Caco-2 (cell line): Measurements from ENCODE around the gene KDM2B. TPM values are rescaled to one million over a fixed set of nuclear protein-coding genes. Genes with fewer than 3 reads are reported as not detected.

Experiments used
- BruUV-seq: library from RNA; stranded (reverse); fragments of 400-500 nt; replicated peaks from 2 replicates; lab custom pipeline; 2021; lab: Mats Ljungman, UMichigan
- CTCF ChIA-PET: fragments of 300-600 bp; sonication (Branson Sonifier 250); formaldehyde crosslinking; loops from one replicate; lab custom pipeline; 2022; ENCODE audit warnings: antibody characterized with exemption; lab: Charles Lee
- POLR2A ChIA-PET: fragments of 300-600 bp; sonication (Branson Sonifier 250); formaldehyde crosslinking; loops from one replicate; lab custom pipeline; 2022; ENCODE audit warnings: antibody characterized with exemption; lab: Charles Lee
- DNase-seq, 2 experiments: peaks; one replicate each; pipeline versions ENCODE4 v3.0.0 to v3.0.0-alpha.2; 2020 to 2022
- H3K27me3 ChIP-seq: replicated peaks from 2 replicates; pipeline ENCODE4 v1.6.0; 2011; ENCODE audit warnings: low read length; ENCODE audit not compliant: control insufficient read depth, insufficient read depth
- H3K36me3 ChIP-seq: 2 replicates; pipeline ENCODE4 v1.5.1; 2011; ENCODE audit warnings: low read length; ENCODE audit not compliant: control insufficient read depth, insufficient read depth
- H3K4me1 ChIP-seq: fragments of 250-450 bp; sonication (Bioruptor Pico); 2 replicates; pipeline ENCODE4 v1.5.1; 2020; ENCODE audit warnings: mild to moderate bottlenecking
- H3K4me3 ChIP-seq: 2 replicates; pipeline ENCODE4 v1.5.1; 2011; ENCODE audit warnings: low read depth, mild to moderate bottlenecking, control low read depth, low read length
- H3K9me3 ChIP-seq: fragments of 250-450 bp; sonication (Bioruptor Pico); 2 replicates; pipeline ENCODE4 v1.5.1; 2020; ENCODE audit warnings: mild to moderate bottlenecking, moderate library complexity
- H3K27ac Mint-ChIP-seq: one replicate; pipeline ENCODE4 v1.8.0; 2022; ENCODE audit warnings: mixed read lengths; ENCODE audit not compliant: unreplicated experiment
- H3K27me3 Mint-ChIP-seq: one replicate; pipeline ENCODE4 v1.8.0; 2022; ENCODE audit warnings: mixed read lengths; ENCODE audit not compliant: insufficient read depth, unreplicated experiment
- H3K36me3 Mint-ChIP-seq: one replicate; pipeline ENCODE4 v1.8.0; 2022; ENCODE audit warnings: mild to moderate bottlenecking, mixed read lengths; ENCODE audit not compliant: insufficient read depth, unreplicated experiment
- H3K4me1 Mint-ChIP-seq: one replicate; pipeline ENCODE4 v1.8.0; 2022; ENCODE audit warnings: low read depth, mixed read lengths; ENCODE audit not compliant: unreplicated experiment
- H3K4me3 Mint-ChIP-seq: one replicate; pipeline ENCODE4 v1.8.0; 2022; ENCODE audit warnings: mild to moderate bottlenecking, moderate library complexity, mixed read lengths; ENCODE audit not compliant: unreplicated experiment
- H3K9me3 Mint-ChIP-seq: one replicate; pipeline ENCODE4 v1.8.0; 2022; ENCODE audit warnings: mixed read lengths; ENCODE audit not compliant: unreplicated experiment
- intact Hi-C: fragments of 100-400 bp; cut with micrococcal nuclease; formaldehyde crosslinking; loops from one replicate; pipeline ENCODE4 v1.10.0; 2022; ENCODE audit not compliant: unreplicated experiment
- total RNA-seq: library from RNA; stranded (reverse); gene quantifications from 2 replicates; pipeline ENCODE4 v1.2.3, GENCODE V29; 2022
- TF ChIP-seq, protein P1 (sequence below), 2 experiments: fragments of 200-600 bp in 1 of 2; IDR thresholded peaks; 1 replicate in 1 of 2; 2 replicates in 1 of 2; pipeline versions ENCODE4 v1.5.1 to v1.8.0; 2011 to 2022; ENCODE audit warnings: antibody characterized with exemption in 1 of 2, control low read depth in 1 of 2, inconsistent platforms in 1 of 2, low read depth in 1 of 2, low read length in 1 of 2, mild to moderate bottlenecking in 1 of 2, moderate library complexity in 1 of 2; ENCODE audit not compliant: insufficient read depth in 1 of 2, severe bottlenecking in 1 of 2, unreplicated experiment in 1 of 2

KDM2B gene
- total RNA-seq, 1 experiment from 2014 or later = 48.4 TPM

DNA sequence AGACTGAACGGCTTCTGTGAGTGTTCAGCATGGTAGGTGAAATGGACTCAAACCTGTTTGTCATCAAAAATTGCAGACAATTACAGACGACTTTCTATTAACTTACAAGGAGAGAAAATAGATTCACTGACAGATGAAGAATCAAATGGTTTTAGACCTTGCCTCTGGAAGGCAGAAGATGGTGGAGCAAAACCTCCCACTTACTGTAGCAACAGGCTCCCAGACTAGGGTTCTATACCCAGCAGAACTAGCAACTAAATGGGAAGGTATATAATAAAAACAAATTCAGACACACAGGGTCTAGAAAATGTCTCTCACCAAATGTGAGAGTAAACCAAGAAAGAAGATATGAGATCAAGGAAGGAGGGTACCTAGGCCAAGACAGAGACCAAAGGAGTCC is 144.1 kb downstream of the KDM2B start:
- no peak for DNase-seq
- ChIA-PET CTCF (interaction anchor here (0.6 kb wide), 1 partner anchor 367 kb away, joined by 5 read pairs; the partner anchor contains the start of gene SETD1B), POLR2A (no interaction called here)
- BruUV-seq = no TSS peak
- Mint-ChIP-seq H3K9me3 (peaks cover 18% of the 10 kb centered on the region), H3K27me3 (no peaks in the 10 kb centered on the region), H3K27ac (peak overlapping the region; percentile 35), H3K4me3 (no peak overlapping the region), H3K4me1 (no peaks in the 10 kb centered on the region), H3K36me3 (peaks cover 99% of the 10 kb centered on the region)
- H3K9me3 ChIP-seq = peaks cover 6% of the 10 kb centered on the region; the same call in 1 of the 2 replicates
- TF ChIP-seq, protein P1, sequence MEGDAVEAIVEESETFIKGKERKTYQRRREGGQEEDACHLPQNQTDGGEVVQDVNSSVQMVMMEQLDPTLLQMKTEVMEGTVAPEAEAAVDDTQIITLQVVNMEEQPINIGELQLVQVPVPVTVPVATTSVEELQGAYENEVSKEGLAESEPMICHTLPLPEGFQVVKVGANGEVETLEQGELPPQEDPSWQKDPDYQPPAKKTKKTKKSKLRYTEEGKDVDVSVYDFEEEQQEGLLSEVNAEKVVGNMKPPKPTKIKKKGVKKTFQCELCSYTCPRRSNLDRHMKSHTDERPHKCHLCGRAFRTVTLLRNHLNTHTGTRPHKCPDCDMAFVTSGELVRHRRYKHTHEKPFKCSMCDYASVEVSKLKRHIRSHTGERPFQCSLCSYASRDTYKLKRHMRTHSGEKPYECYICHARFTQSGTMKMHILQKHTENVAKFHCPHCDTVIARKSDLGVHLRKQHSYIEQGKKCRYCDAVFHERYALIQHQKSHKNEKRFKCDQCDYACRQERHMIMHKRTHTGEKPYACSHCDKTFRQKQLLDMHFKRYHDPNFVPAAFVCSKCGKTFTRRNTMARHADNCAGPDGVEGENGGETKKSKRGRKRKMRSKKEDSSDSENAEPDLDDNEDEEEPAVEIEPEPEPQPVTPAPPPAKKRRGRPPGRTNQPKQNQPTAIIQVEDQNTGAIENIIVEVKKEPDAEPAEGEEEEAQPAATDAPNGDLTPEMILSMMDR (IDR thresholded peaks at IDR 0.05; ENCODE audit: insufficient read depth in 1 of 2, low read depth in 1 of 2, low read length in 1 of 2, severe bottlenecking in 1 of 2, unreplicated experiment in 1 of 2) = no peak
- H3K36me3 ChIP-seq = peaks cover 4% of the 10 kb centered on the region
- no peak overlapping the region for H3K4me3 ChIP-seq
- no peaks in the 10 kb centered on the region for H3K4me1 ChIP-seq
- H3K27me3 ChIP-seq = no peaks in the 10 kb centered on the region
- intact Hi-C loops = no loop called here

DNA sequence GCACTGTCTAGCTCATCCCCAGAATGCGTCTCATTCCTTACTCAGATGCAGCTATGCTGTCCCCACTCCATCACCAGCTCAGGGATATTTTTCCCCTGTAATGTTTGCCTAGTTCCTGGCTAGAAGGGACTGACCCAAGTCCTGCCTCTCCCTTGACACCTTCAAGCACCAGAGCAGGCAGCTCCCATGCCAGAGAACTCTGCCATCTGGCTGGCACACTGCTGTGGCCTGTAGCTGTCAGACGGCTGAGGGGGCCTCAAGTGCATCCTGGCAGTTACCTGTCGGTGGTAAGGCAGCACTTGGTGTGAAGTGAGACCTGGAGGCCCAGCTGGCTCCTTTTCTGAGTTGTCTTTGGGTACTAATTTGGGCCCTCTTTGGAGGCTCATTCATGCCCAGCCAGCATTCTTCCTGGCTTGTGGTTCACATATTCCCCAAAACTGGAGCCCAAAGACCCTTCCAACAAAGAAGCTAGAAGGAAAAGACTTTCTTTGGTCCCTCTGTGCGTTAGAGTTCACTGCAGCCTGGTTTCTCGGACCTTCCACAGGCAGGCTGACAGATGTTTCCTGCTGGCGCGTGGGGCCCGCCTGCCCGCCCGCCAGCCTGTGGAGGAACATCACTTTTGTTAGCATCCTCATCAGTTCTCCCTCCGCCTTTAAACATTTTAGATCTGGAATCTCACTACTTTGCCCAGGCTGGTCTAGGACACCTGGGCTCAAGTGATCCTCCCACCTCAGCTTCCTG is 147.9 kb downstream of the KDM2B start:
- POLR2A ChIA-PET = no interaction called here
- H3K36me3 Mint-ChIP-seq = peaks cover 100% of the 10 kb centered on the region
- CTCF ChIA-PET = interaction anchor here (2.0 kb wide), 1 partner anchor 11 kb away, joined by 9 read pairs; no protein-coding TSS in a partner anchor

DNA sequence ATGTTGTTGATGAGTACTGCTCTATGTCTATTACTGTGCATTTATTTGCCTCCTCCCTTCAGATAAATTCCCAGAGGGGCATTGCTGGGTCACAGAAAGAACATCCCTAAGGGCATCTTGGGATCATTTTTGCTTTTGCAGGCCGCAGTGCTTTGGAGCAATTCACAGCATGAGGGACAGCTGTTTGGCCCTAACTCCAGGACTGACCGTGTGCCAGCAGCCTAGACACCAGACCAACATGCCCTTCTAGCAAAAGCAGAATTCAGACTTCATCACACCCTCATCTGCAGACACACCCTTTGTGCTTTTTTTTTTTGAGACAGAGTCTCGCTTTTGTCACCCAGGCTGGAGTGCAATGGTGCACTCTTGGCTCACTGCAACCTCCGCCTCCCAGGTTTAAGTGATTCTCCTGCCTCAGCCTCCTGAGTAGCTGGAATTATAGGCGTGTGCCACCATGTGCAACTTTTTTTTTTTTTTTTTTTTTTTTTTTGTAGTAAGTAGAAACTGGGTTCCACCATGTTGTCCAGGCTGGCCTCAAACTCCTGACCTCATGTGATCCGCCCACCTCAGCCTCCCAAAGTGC is 149.9 kb downstream of the KDM2B start:
- Mint-ChIP-seq H3K4me3 (no peak overlapping the region), H3K27ac (no peak overlapping the region), H3K36me3 (peaks cover 100% of the 10 kb centered on the region), H3K9me3 (peaks cover under 1% of the 10 kb centered on the region), H3K4me1 (no peaks in the 10 kb centered on the region), H3K27me3 (no peaks in the 10 kb centered on the region)
- CTCF ChIA-PET = interaction anchor here (0.6 kb wide), 2 partner anchors 96 to 113 kb away, joined by 3 to 9 read pairs; no protein-coding TSS in a partner anchor
- Histone ChIP-seq H3K36me3 (peaks cover 4% of the 10 kb centered on the region), H3K9me3 (no peaks in the 10 kb centered on the region), H3K4me3 (no peak overlapping the region), H3K4me1 (no peaks in the 10 kb centered on the region), H3K27me3 (no peaks in the 10 kb centered on the region)
- DNase-seq = no peak
- POLR2A ChIA-PET = interaction anchor here (0.7 kb wide), 1 partner anchor 92 kb away, joined by 5 read pairs; no protein-coding TSS in a partner anchor
- TF ChIP-seq, protein P1 (IDR thresholded peaks at IDR 0.05; ENCODE audit: insufficient read depth in 1 of 2, low read depth in 1 of 2, low read length in 1 of 2, severe bottlenecking in 1 of 2, unreplicated experiment in 1 of 2) = no peak
- intact Hi-C loops = no loop called here
- no TSS peak for BruUV-seq

More for the DNA sequence above, 147.9 kb downstream of the KDM2B start:
- Mint-ChIP-seq H3K27me3 (no peaks in the 10 kb centered on the region), H3K27ac (no peak overlapping the region), H3K4me3 (no peak overlapping the region), H3K9me3 (peaks cover 18% of the 10 kb centered on the region), H3K4me1 (no peaks in the 10 kb centered on the region)
- TF ChIP-seq, protein P1 (IDR thresholded peaks at IDR 0.05; ENCODE audit: insufficient read depth in 1 of 2, low read depth in 1 of 2, low read length in 1 of 2, severe bottlenecking in 1 of 2, unreplicated experiment in 1 of 2) = no peak
- Histone ChIP-seq H3K4me3 (no peak overlapping the region), H3K27me3 (no peaks in the 10 kb centered on the region), H3K9me3 (peaks cover 6% of the 10 kb centered on the region; the same call in 1 of the 2 replicates), H3K4me1 (no peaks in the 10 kb centered on the region), H3K36me3 (peaks cover 4% of the 10 kb centered on the region)
- DNase-seq = no peak
- intact Hi-C loops = no loop called here
- no TSS peak for BruUV-seq
